HG03342 (cell line): ENCODE measurements around the gene CNIH3.

ENCODE experiments used
- ATAC-seq: cut with Tn5 transposase; IDR thresholded peaks from one replicate; pipeline ENCODE4 v1.9.1; 2021; ENCODE audit warnings: mild to moderate bottlenecking, moderate library complexity; ENCODE audit not compliant: unreplicated experiment

Gene CNIH3

DNA sequence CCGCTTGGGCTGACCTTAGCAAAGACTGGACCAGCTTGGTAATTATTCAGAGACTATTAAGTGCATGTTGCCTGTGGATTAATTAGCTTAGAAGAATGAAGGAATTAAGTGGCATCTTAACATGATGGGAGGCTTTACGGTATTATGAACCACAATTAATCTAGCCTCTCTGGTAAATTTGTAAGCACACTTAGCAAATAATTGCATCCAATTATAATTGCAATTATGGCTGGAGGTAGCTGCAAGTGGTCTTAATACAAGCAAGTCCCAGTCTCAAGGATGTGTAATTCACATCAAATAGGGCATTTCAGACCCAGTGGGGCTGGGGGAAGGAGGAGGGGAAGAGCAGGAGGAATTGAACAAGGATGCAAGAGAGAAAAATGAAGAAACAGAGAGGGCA lies 151.6 kb downstream of the CNIH3 start:
- ATAC-seq: no peak

- ATAC-seq: no peak
These were observed 152.9 kb downstream of the CNIH3 start for GRCh38 chr1:224768971-224769370.

GRCh38 chr1:224769452-224770335 lies 153.6 kb downstream of the CNIH3 start:
- no peak for ATAC-seq

DNA sequence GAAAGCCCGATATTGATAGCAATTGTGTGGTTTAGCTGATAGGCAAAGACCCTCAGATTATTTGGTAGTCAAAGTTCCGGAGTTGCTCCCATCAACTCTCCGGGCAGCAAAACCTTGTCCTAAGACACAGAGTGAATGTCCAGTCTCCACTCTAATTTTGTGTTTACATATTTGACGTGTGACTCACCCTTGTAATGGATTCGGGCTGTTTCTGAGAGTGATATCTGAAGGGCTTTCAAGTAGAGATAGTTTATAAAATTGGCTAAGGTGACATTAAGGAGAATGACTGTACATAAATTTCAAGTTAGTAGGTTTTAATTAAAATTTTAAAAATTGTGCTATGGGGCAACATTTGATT lies 154.2 kb downstream of the CNIH3 start:
- ATAC-seq: no peak

DNA sequence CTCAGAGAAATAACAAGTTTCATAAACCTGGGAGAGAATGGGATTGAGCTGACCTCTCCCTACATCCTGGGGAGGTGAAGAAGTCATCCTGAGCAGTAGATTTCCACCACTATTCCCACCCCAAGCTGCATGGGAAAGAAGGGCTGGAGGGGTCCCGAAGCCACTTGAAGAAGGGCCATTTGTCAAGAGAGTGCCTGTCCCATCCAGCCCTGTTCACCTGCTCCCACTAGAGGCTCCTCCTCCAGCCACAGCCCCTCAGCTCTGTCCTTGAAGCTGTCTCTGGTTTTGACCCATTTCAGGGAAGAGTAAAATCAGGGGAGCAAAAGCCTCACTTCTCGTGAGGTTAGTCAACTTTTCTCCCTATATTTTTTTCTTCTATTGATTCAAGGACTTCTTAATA lies 157.5 kb downstream of the CNIH3 start:
- no peak for ATAC-seq

GRCh38 chr1:224774378-224774777 lies 158.3 kb downstream of the CNIH3 start:
- peak; percentile 67 for ATAC-seq

DNA sequence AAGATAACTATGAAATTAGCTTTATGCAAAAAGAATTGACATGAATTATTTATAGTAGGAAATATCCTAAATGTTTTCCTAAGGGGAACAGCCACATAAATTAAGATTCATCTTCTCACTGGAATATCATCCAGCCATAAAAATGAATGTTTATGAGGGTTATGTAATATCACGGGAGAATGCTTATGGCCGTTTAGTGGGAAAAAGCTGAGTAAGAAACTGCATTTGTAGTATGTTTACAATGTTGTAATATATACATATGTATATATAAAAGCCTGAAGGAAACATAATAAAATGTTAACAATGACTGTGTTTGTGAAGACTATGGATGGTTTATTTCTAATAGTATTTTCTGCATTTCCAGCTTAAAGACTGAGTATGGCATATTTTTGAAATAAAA lies 161.1 kb downstream of the CNIH3 start:
- ATAC-seq: no peak

GRCh38 chr1:224779536-224779935 lies 163.4 kb downstream of the CNIH3 start:
- no peak for ATAC-seq

DNA sequence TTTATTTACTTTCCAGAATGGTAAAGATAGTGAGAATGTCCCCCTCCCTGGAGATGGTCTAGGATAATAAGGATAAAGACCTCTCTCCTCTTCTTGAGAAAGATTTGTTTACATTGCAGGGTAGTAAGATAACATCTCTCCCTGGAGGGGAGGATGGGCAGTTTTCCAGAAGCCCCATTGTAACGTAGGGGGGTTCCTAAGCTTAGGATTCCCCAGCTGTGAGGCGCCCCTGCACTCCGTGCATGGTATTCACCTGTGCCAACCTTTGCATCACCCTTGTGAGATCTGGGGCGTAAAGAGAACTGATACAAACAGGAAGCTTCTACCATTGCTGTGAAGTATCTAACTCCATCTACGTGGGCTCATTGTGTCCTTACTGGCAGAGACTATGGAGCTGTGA lies 164.6 kb downstream of the CNIH3 start:
- no peak for ATAC-seq

GRCh38 chr1:224781800-224782199 lies 165.7 kb downstream of the CNIH3 start:
- ATAC-seq: peak; percentile 50

- no peak for ATAC-seq
These were observed 166.3 kb downstream of the CNIH3 start for GRCh38 chr1:224782281-224783000.

DNA sequence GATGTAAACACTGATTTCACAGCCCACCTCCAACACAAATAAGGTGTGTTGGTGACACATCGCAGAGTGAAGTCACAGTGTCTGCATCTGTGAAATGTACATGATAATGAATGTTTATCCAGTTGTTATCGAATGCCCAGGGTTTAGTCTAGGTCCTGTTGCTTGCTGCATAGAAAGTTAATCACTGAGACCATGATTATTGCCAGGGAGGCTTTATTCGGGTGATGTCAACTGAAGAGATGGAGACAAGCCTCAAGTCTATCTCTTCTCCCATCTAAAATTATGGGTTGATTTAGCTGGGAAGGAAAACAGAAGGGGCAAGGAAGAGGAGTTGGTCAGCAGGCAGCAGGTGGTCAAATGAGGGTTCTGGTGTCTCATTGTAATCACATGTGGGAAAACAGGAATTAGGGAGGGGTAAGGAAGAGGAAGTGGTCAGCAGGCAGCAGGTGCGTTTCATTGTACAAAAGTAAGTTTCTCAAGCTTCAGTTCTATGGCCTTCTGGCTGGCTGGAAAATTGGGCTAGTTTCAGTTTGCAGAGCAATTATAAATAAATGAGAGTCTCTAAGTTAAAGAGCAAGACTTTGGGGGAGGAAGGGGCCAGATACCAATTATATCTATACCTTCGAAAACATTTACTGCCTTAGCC lies 167.0 kb downstream of the CNIH3 start:
- ATAC-seq: peak; percentile 58

GRCh38 chr1:224784265-224785039 lies 168.3 kb downstream of the CNIH3 start:
- no peak for ATAC-seq

- ATAC-seq: no peak
These were observed 168.9 kb downstream of the CNIH3 start for GRCh38 chr1:224785040-224785328.

DNA sequence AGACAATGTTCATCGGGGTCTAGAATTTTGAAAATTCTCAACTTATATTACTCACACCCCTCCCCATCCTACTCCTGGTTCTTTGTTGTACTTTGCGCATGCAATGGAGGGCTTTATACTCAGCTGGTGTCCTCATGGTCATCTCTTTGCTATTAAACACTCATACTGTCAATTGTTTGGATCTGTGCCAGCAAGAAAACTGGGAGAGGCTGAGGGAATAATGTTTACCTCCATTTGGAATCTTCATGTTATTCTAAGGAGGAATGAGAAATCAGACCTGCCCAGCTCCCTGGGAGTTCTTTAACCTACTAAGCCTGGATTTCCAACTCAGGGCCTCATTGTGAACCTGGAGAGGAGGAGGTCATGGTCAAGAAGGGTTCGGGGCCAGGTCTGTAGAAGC lies 169.5 kb downstream of the CNIH3 start:
- no peak for ATAC-seq

GRCh38 chr1:224786533-224787250 lies 170.6 kb downstream of the CNIH3 start:
- ATAC-seq: no peak

DNA sequence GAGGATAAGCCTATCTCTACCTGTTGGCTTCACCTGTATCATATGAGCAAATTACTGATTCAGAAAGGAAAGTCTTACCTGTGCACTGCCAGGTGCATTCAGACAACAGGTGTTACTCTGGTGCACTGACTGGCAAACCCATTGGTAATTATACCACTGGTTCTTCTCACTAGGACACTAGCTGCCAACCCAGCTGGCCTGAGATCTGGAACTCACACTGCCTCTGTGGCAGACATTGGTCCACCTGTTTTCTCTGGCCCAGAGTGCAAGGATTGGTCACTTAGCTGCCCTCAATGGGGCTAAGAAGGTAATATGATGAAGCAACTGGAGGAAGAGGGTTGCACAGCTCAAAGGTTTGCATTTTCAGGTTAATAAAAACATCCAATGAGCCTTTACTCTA lies 173.2 kb downstream of the CNIH3 start:
- ATAC-seq: no peak
